ENCODE measurements around the gene EP400.

EP400 gene

DNA sequence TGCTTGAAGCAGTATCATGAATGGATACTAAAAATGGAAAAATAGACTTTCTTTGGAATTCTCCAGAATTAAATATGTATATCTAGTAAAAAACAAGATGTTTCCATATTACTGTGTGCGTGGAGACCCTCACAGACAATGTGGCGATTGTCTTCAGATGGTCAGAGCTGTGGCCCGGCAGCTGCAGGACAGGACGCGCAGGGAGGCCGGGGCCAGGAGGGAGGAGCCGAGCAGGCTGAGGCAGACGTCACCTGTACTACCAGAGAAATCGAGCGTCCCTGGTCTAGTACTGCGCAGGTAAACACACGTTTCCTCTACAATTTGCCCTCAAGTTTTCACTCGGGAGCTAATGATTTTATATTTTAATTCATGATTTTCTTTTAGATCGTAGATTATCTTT is 171.5 kb downstream of the EP400 start:
- DNase-seq (ENCODE audit: insufficient read length, low spot score) (no peak), FAIRE-seq (no peak)
- TF ChIP-seq, protein P1, sequence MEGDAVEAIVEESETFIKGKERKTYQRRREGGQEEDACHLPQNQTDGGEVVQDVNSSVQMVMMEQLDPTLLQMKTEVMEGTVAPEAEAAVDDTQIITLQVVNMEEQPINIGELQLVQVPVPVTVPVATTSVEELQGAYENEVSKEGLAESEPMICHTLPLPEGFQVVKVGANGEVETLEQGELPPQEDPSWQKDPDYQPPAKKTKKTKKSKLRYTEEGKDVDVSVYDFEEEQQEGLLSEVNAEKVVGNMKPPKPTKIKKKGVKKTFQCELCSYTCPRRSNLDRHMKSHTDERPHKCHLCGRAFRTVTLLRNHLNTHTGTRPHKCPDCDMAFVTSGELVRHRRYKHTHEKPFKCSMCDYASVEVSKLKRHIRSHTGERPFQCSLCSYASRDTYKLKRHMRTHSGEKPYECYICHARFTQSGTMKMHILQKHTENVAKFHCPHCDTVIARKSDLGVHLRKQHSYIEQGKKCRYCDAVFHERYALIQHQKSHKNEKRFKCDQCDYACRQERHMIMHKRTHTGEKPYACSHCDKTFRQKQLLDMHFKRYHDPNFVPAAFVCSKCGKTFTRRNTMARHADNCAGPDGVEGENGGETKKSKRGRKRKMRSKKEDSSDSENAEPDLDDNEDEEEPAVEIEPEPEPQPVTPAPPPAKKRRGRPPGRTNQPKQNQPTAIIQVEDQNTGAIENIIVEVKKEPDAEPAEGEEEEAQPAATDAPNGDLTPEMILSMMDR (IDR thresholded peaks at IDR 0.05; ENCODE audit: insufficient read depth, missing control alignments): no peak

DNA sequence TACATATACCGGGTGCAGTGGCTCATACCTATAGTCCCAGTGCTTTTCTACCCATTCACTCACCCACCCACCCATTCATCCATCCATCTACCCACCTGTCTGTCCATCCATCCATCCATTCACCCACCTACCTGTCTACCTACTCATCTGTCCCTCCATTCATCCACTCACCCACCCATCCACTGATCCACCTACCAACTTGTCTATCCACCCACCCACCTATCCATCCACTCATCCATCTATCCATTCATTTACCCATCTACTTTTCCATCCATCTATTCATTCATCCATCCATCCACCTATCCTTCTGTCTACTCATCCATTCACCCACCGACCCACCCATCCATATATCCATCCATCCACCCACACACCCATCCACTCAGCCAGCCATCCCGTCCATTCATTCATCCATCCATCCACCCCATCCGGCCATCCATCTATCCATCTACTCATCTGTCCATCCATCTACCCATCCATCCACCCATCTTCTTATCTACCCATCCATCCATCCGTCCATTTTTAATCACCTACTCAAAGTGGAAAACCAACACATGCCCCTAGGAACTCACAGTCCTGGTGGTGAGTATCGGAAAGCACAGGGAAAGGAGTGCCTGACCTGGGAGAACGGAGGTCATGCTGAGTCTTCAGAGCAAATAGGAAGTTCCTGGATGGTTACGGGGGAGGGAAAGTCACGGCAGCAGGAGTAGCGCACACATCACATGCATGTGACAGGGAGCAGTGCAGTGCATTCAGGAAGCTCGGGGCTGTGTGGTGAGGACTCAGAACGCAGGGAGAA is 174.4 kb downstream of the EP400 start:
- FAIRE-seq (no peak), DNase-seq (ENCODE audit: insufficient read length, low spot score) (no peak)
- TF ChIP-seq, protein P1 (IDR thresholded peaks at IDR 0.05; ENCODE audit: insufficient read depth, missing control alignments): no peak

DNA sequence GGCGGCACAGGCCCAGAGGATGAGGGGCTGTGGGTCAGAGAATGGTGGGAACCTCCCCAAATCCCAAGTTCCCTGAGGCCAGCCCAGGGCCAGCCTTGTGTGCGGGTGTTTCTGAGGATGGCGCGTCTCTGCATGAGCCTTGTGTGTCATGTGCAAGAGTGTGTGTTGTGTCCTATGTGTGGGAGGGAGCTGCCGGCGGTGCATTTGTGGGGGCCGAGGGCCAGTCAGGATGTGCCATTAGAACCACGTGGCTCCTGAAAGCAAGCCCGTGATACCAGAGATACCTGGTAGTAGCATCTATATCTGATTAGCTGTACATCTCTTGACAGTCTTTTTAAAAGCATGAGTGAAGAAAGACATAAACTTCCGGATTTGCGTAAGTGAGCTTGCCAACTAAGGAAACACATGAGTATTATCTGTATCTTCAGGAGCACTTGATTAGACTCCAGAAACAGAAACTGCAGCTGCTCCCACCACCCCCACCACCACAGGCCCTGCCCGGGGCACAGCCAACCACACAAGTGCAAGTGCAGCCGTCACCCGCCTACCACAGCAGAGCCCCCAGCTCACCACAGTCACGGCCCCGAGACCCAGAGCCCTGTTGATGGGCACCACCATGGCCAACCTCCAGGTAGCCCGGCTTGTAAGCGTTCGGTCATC is 175.2 kb downstream of the EP400 start:
- TF ChIP-seq, protein P1 (IDR thresholded peaks at IDR 0.05; ENCODE audit: insufficient read depth, missing control alignments): no peak
- FAIRE-seq (no peak), DNase-seq (ENCODE audit: insufficient read length, low spot score) (no peak)

DNA sequence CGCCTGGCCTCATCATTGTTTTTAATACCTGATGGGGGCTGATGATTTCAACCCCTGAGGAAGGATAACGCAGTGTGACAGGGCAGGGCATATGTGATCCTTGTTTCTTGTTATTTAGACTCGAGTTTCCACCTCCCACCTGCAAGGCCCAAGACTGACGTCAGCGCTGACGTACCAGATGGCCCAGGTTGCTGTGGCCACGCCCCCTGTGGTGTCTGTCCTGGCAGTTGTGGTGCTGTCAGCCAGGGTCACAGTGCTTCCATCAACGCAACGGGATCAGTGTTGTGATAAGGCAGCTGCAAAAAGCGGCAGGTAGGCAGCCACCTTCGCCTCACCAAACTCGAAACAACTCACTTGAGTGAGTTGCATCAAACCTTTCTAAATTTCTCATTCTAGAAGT is 176.0 kb downstream of the EP400 start:
- no peak for DNase-seq (ENCODE audit: insufficient read length, low spot score)
- TF ChIP-seq, protein P1 (IDR thresholded peaks at IDR 0.05; ENCODE audit: insufficient read depth, missing control alignments): no peak

DNA sequence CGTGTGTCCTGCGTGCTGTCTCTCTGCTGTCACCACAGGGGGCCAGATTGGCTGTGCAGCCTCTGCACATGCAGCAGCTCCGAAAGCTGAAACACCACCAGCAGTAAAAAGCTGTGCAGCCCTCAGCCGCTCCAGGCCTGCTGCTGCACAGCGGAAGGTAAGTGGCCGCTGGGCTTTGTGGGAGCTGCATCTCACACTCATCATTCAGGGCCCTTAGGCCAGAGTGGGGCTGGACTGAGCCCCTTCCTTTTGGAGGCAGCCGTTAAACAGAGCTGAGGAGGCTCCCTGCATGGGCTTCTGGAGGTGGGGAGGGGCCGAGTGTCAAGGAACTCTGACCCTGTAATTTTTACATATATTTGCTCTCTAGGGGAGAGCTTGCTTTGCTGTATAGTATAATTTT is 177.3 kb downstream of the EP400 start:
- TF ChIP-seq, protein P1 (IDR thresholded peaks at IDR 0.05; ENCODE audit: insufficient read depth, missing control alignments): no peak
- FAIRE-seq (no peak), DNase-seq (ENCODE audit: insufficient read length, low spot score) (no peak)

More for the DNA sequence above, 176.0 kb downstream of the EP400 start:
- FAIRE-seq: no peak

DNA sequence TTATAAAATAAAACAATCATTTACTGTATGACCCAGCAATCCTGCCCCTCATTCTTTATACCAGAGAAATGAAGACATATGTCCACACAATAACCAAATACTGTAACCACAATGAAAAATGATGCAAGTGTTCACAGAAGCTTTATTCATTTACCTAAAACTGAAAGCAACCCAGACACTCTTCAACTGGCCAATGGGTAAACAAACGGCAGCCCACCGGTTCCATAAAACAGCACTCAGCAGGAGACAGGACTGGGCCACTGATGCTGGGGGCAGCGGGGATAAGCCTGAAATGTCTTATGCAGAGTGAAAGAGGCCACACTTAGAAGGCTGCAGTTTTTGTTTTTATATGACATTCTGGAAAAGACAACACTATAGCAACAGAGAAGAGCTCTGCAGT is 179.3 kb downstream of the EP400 start:
- TF ChIP-seq, protein P1 (IDR thresholded peaks at IDR 0.05; ENCODE audit: insufficient read depth, missing control alignments): no peak
- DNase-seq (ENCODE audit: insufficient read length, low spot score) (no peak), FAIRE-seq (no peak)

DNA sequence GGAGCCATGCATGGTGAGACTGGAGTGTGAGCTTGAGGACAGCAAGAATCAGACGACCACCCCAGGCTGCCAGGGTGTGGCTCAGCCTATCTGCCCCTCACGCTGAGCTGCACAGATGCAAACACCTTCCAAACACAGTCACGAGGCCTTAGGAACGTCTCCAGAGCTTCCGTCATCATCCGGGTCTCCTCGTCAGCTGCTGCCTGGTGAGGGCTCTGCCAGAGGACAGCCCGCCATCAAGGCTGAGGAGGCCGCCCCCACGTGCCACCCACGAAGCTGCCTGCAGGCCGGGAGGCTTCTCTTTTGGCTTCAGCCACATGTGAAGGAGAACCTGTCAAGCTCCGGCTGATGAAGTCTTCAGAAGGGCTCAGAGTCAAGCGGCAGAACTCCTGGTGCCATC is 180.9 kb downstream of the EP400 start:
- DNase-seq (ENCODE audit: insufficient read length, low spot score) (no peak), FAIRE-seq (no peak)
- TF ChIP-seq, protein P1 (IDR thresholded peaks at IDR 0.05; ENCODE audit: insufficient read depth, missing control alignments): no peak
